ENCODE data around the gene SEC22A. TPM values are rescaled to one million over a fixed set of nuclear protein-coding genes. Genes with fewer than 3 reads are reported as not detected.

Gene SEC22A
- polyA plus RNA-seq, 1 of the 3 experiments (the other 2 are of a cell fraction) = 13.0 TPM

GRCh38 chr3:123279121-123279520 is 77.4 kb downstream of the SEC22A start:
- no peak overlapping the region for H3K9ac ChIP-seq
- ChIA-PET POLR2A (no interaction called here), CTCF (no interaction called here)
- peak; percentile 4 for DNase-seq
- H4K20me1 ChIP-seq (ENCODE audit: insufficient read depth) = no peaks in the 10 kb centered on the region
- no peaks in the 10 kb centered on the region for H3K9me2 ChIP-seq
- H3K27ac ChIP-seq (ENCODE audit: low read depth in 2 of 2, low read length in 1 of 2) = no peak overlapping the region
- no peaks in the 10 kb centered on the region for H3K79me2 ChIP-seq (ENCODE audit: insufficient read depth)
- H3K4me1 ChIP-seq (ENCODE audit: control insufficient read depth in 1 of 2, insufficient read depth in 2 of 2, low read depth in 1 of 2, low read length in 1 of 2) = no peaks in the 10 kb centered on the region
- H3K4me2 ChIP-seq = no peak overlapping the region
- no peak overlapping the region for H2AFZ ChIP-seq (ENCODE audit: low read depth)
- TF ChIP-seq NRF1 (IDR thresholded peaks at IDR 0.05; ENCODE audit: low read depth, low read length) (no peak), MAX (IDR thresholded peaks at IDR 0.05; ENCODE audit: low read depth) (no peak), USF1 (IDR thresholded peaks at IDR 0.05; ENCODE audit: borderline replicate concordance, low read depth) (no peak), JUND (IDR thresholded peaks at IDR 0.05) (no peak), ZBTB33 (IDR thresholded peaks at IDR 0.05; ENCODE audit: borderline replicate concordance, low read depth) (no peak), RCOR1 (IDR thresholded peaks at IDR 0.05; ENCODE audit: low read length) (no peak), GATA2 (CRISPR knock-in tag; IDR thresholded peaks at IDR 0.05) (no peak), CHD2 (IDR thresholded peaks at IDR 0.05; ENCODE audit: low read length, partially characterized antibody) (no peak), FOXM1 (IDR thresholded peaks at IDR 0.05; ENCODE audit: low read depth) (no peak), ELF1 (IDR thresholded peaks at IDR 0.05) (no peak), EZH2phosphoT487 (IDR thresholded peaks at IDR 0.05; ENCODE audit: borderline replicate concordance, low read depth) (no peak), RAD21 (IDR thresholded peaks at IDR 0.05; ENCODE audit: low read length) (no peak), TCF12 (IDR thresholded peaks at IDR 0.05) (no peak), FOXJ3 (CRISPR knock-in tag; IDR thresholded peaks at IDR 0.05) (no peak), TAF1 (IDR thresholded peaks at IDR 0.05; ENCODE audit: borderline replicate concordance, low read depth, low read length) (no peak), MXI1 (IDR thresholded peaks at IDR 0.05; ENCODE audit: low read depth, low read length) (no peak), MEF2A (IDR thresholded peaks at IDR 0.05; ENCODE audit: borderline replicate concordance, low read depth) (no peak), RFX5 (IDR thresholded peaks at IDR 0.05; ENCODE audit: low read length) (no peak), RXRA (IDR thresholded peaks at IDR 0.05; ENCODE audit: borderline replicate concordance, low read depth) (no peak), PBX3 (IDR thresholded peaks at IDR 0.05) (no peak)
- peaks cover under 1% of the 10 kb centered on the region for H3F3A ChIP-seq (replicated peaks; ENCODE audit: insufficient read depth)
- no peaks in the 10 kb centered on the region for H3K9me3 ChIP-seq
- no peak overlapping the region for H3K4me3 ChIP-seq (ENCODE audit: low read depth in 2 of 2, low read length in 1 of 2)
- WGBS (ENCODE audit: low lambda C conversion rate) = 85% methylated on average over 7 of the region's 7 CpGs
- no peaks in the 10 kb centered on the region for H3K27me3 ChIP-seq (ENCODE audit: insufficient read depth)
- no peaks in the 10 kb centered on the region for H3K36me3 ChIP-seq (replicated peaks in 1 of 2; ENCODE audit: control insufficient read depth in 1 of 2, insufficient read depth in 2 of 2, low read length in 1 of 2)

Measured in SK-N-SH (cell line).